ENCODE results near the gene IGSF8.

GRCh38 chr1:160093624-160094290 lies 4.7 kb downstream of the IGSF8 start:
- TF ChIP-seq CBX8 (IDR thresholded peaks at IDR 0.05) (no peak), USF2 (IDR thresholded peaks at IDR 0.05) (no peak), RFX5 (IDR thresholded peaks at IDR 0.05) (no peak), ZSCAN20 (CRISPR knock-in tag; IDR thresholded peaks at IDR 0.05) (no peak), MAZ (IDR thresholded peaks at IDR 0.05; ENCODE audit: borderline replicate concordance, low read depth, low read length) (no peak), JUN (IDR thresholded peaks at IDR 0.05) (no peak), RCOR1 (IDR thresholded peaks at IDR 0.05; ENCODE audit: low read depth, low read length) (no peak), CTCF (IDR thresholded peaks at IDR 0.05) (no peak), POLR2A (IDR thresholded peaks at IDR 0.05; ENCODE audit: low read length) (no peak), REST (IDR thresholded peaks at IDR 0.05) (no peak)

All from A549 (cell line).